Cortex of kidney (tissue), 1 donor: Measurements from ENCODE around the gene ACVR1.
"Not testable (repeated sequence)": the region's sequence is repeated elsewhere in the genome, so short reads cannot be mapped to it uniquely, and the experiment has no call there.

Source experiments
- DNase-seq: peaks from one replicate; lab custom pipeline; 2025; lab: John Stamatoyannopoulos, UW

ACVR1 gene

GRCh38 chr2:157893611-157894010 lies 17.5 kb upstream of the ACVR1 start:
- no peak for DNase-seq

- DNase-seq, result no peak
Observed at GRCh38 chr2:157891643-157892041, 15.5 kb upstream of the ACVR1 start.

- no peak for DNase-seq
Observed at GRCh38 chr2:157890969-157891642, 15.0 kb upstream of the ACVR1 start.

GRCh38 chr2:157887946-157888345 lies 11.8 kb upstream of the ACVR1 start:
- DNase-seq, result no peak

- not testable (repeated sequence) for DNase-seq
Observed at GRCh38 chr2:157884533-157884932, 8.4 kb upstream of the ACVR1 start.

- DNase-seq, result no peak
Observed at GRCh38 chr2:157880927-157881326, 4.8 kb upstream of the ACVR1 start.

- no peak for DNase-seq
Observed at GRCh38 chr2:157877761-157878400, 1.8 kb upstream of the ACVR1 start.

- DNase-seq, result no peak
Observed at GRCh38 chr2:157876786-157877138, 632 bp upstream of the ACVR1 start.

- DNase-seq, result no peak
Observed at GRCh38 chr2:157875641-157876065, 477 bp downstream of the ACVR1 start.

GRCh38 chr2:157874997-157875640 lies 1.0 kb downstream of the ACVR1 start:
- no peak for DNase-seq

- DNase-seq, result no peak
Observed at GRCh38 chr2:157874348-157874747, 1.8 kb downstream of the ACVR1 start.

GRCh38 chr2:157872791-157873190 lies 3.3 kb downstream of the ACVR1 start:
- DNase-seq, result no peak

GRCh38 chr2:157871415-157871814 lies 4.7 kb downstream of the ACVR1 start:
- no peak for DNase-seq

- no peak for DNase-seq
Observed at GRCh38 chr2:157868993-157869392, 7.1 kb downstream of the ACVR1 start.

GRCh38 chr2:157867703-157868102 lies 8.4 kb downstream of the ACVR1 start:
- no peak for DNase-seq

- no peak for DNase-seq
Observed at GRCh38 chr2:157866666-157867642, 9.2 kb downstream of the ACVR1 start.

GRCh38 chr2:157866202-157866601 lies 9.9 kb downstream of the ACVR1 start:
- DNase-seq, result no peak

- DNase-seq, result no peak
Observed at GRCh38 chr2:157864857-157865430, 11.2 kb downstream of the ACVR1 start.

GRCh38 chr2:157858846-157859245 lies 17.3 kb downstream of the ACVR1 start:
- no peak for DNase-seq

GRCh38 chr2:157857881-157858280 lies 18.2 kb downstream of the ACVR1 start:
- DNase-seq, result no peak

GRCh38 chr2:157856187-157856515 lies 20.0 kb downstream of the ACVR1 start:
- DNase-seq, result no peak

- no peak for DNase-seq
Observed at GRCh38 chr2:157853820-157854219, 22.3 kb downstream of the ACVR1 start.
